ENCODE results near the gene SOAT2.
A peak's percentile ranks its signal among the peaks of the same experiment; 100 is the strongest.
"Not testable (repeated sequence)": the region's sequence is repeated elsewhere in the genome, so short reads cannot be mapped to it uniquely, and the experiment has no call there.

The SOAT2 gene

GRCh38 chr12:53159195-53159839 is 56.0 kb downstream of the SOAT2 start:
- DNase-seq: peak; percentile 93

- DNase-seq: no peak
Measured at GRCh38 chr12:53160000-53160399, 56.7 kb downstream of the SOAT2 start.

- DNase-seq: no peak
Measured at GRCh38 chr12:53160673-53161072, 57.4 kb downstream of the SOAT2 start.

- DNase-seq: no peak
Measured at GRCh38 chr12:53161119-53161911, 58.0 kb downstream of the SOAT2 start.

GRCh38 chr12:53163008-53163407 is 59.7 kb downstream of the SOAT2 start:
- DNase-seq: not testable (repeated sequence)

GRCh38 chr12:53166837-53167236 is 63.6 kb downstream of the SOAT2 start:
- no peak for DNase-seq

- DNase-seq: no peak
Measured at GRCh38 chr12:53169644-53170043, 66.4 kb downstream of the SOAT2 start.

GRCh38 chr12:53170215-53170614 is 66.9 kb downstream of the SOAT2 start:
- DNase-seq: no peak

- no peak for DNase-seq
Measured at GRCh38 chr12:53170876-53171724, 67.8 kb downstream of the SOAT2 start.

GRCh38 chr12:53171725-53172329 is 68.5 kb downstream of the SOAT2 start:
- DNase-seq: no peak

- DNase-seq: no peak
Measured at GRCh38 chr12:53172352-53172751, 69.1 kb downstream of the SOAT2 start.

- no peak for DNase-seq
Measured at GRCh38 chr12:53173085-53173715, 69.9 kb downstream of the SOAT2 start.
